PFSK-1 (cell line): ENCODE measurements around the gene LIMS2.

Experiments
- POLR2AphosphoS5 ChIP-seq: IDR thresholded peaks from 2 replicates; pipeline ENCODE4 v1.6.1; 2012; ENCODE audit warnings: low read depth, mild to moderate bottlenecking, control low read depth, low read length, moderate library complexity
- SIN3A ChIP-seq: IDR thresholded peaks from 2 replicates; pipeline ENCODE4 v1.6.1; 2012; ENCODE audit warnings: mild to moderate bottlenecking, low read length, moderate library complexity, borderline replicate concordance; ENCODE audit not compliant: insufficient read depth
- TAF1 ChIP-seq: IDR thresholded peaks from 2 replicates; pipeline ENCODE4 v1.6.1; 2012; ENCODE audit warnings: low read length, control low read depth, borderline replicate concordance; ENCODE audit not compliant: insufficient read depth

- TF ChIP-seq SIN3A (no peak), POLR2AphosphoS5 (no peak), TAF1 (no peak)
Observed at GRCh38 chr2:127620866-127621265, 54.5 kb downstream of the LIMS2 start.
